Adrenal gland (tissue), 5 donors: ENCODE measurements around the gene RAB11FIP5.

Experiments
- CTCF ChIP-seq, 6 experiments: fragments of 450-650 bp in 4 of 6; fragments of 200-600 bp in 2 of 6; sonication (generic) in 1 of 6; IDR thresholded peaks; 1 replicate in 5 of 6; 2 replicates in 1 of 6; pipeline versions ENCODE4 v1.5.1 to v1.8.0; 2016 to 2021; ENCODE audit warnings: antibody characterized with exemption in 6 of 6, mild to moderate bottlenecking in 2 of 6, moderate library complexity in 1 of 6
- POLR2A ChIP-seq, 2 donors: fragments of 450-650 bp; IDR thresholded peaks; one replicate each; pipeline ENCODE4 v1.6.1; 2017; ENCODE audit warnings: antibody characterized with exemption in 2 of 2, mild to moderate bottlenecking in 2 of 2, moderate library complexity in 1 of 2
- donor health status: DM: no; HTN: no; CAD: no.

- no peak for TF ChIP-seq CTCF (IDR thresholded peaks at IDR 0.05)
- no peak for TF ChIP-seq POLR2A (IDR thresholded peaks at IDR 0.05)
Measured at GRCh38 chr2:73128841-73129535, 16.2 kb upstream of the RAB11FIP5 start.
